ENCODE results near the gene SKI. TPM values are rescaled to one million over a fixed set of nuclear protein-coding genes. Genes with fewer than 3 reads are reported as not detected.

SKI gene
- total and polyA plus RNA-seq, 8 donors = 55.8 to 89.0 (median 73.9) TPM

DNA sequence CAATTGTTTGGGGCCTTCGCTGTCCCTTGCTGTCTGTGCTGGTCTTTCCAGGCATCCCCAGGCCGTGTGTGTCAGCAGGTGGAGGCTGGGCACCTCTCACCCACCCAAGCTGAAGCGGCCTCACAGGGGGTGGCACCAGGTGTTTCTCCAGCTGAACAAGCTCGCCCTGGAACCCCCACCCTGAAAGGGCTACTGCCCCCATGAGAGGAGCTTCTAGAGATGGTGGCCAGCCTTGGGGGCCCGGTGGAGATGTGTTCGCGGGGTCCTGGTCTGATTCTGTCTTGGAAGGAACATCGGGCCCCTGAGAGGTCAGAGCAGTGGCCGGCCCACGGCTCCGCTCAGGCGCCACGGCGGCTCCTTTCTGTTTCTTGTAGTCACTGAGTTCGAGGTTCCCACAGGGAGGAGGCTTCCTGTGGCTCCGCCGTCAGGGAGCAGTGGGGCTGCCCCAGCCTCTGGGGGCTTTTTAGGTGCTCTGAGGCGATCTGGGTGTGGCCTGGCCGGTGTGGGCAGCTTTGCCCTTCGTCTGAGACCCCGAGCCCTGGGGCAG is 46.9 kb downstream of the SKI start:
- Histone ChIP-seq H3K27me3 (no peaks in the 10 kb centered on the region), H3K36me3 (peaks cover 0 to 4% of the 10 kb centered on the region in 2 donors), H3K4me3 (no peak overlapping the region), H3K4me1 (peaks cover 93 to 100% of the 10 kb centered on the region in 2 donors), H3K9me3 (no peaks in the 10 kb centered on the region), H3K27ac (peak overlapping the region; percentile 77 to 83)
- ATAC-seq (no peak), DNase-seq (peak in 1 of 4 donors; percentile 76)
- TF ChIP-seq, protein P1, sequence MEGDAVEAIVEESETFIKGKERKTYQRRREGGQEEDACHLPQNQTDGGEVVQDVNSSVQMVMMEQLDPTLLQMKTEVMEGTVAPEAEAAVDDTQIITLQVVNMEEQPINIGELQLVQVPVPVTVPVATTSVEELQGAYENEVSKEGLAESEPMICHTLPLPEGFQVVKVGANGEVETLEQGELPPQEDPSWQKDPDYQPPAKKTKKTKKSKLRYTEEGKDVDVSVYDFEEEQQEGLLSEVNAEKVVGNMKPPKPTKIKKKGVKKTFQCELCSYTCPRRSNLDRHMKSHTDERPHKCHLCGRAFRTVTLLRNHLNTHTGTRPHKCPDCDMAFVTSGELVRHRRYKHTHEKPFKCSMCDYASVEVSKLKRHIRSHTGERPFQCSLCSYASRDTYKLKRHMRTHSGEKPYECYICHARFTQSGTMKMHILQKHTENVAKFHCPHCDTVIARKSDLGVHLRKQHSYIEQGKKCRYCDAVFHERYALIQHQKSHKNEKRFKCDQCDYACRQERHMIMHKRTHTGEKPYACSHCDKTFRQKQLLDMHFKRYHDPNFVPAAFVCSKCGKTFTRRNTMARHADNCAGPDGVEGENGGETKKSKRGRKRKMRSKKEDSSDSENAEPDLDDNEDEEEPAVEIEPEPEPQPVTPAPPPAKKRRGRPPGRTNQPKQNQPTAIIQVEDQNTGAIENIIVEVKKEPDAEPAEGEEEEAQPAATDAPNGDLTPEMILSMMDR (IDR thresholded peaks at IDR 0.05) = no peak
- intact Hi-C loops (cut with DNase I) = no loop called here

DNA sequence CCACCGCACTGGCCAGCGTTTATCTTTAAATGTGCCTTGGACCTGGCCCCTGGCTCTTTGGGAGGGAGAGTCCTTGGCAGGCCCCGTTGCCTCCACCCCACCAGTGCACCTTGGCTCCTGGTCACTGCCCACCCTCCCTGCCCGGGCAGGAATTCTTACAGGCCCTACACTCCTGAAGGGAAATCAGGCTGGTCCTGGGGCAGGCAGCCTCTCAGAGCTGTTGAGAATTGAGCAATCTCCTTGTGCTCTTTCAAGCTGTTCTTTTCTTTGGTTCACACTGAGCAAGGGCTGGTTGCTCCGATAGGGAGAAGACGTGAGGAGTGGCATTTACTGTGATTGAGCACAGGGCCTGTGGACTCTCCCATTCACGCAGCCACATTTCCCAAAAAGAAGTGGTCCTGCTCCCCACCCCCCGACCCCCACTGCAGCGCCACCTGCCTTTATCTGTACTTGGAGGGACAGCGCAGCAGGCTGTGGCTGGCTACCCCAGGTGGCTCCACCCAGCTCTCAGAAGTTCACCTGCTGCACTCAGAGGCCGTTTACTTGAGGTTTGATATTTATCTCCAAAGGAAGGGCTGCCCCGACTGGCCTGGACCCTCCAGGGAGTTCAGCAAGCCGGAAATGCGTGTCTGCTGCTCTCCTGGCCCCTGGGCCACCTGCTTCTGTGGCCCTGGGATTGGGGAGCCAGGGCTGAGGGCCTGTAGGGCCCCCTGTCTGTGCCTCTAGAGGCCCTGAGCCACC is 47.8 kb downstream of the SKI start:
- peak; percentile 64 for ATAC-seq
- intact Hi-C loops (cut with DNase I) = no loop called here

DNA sequence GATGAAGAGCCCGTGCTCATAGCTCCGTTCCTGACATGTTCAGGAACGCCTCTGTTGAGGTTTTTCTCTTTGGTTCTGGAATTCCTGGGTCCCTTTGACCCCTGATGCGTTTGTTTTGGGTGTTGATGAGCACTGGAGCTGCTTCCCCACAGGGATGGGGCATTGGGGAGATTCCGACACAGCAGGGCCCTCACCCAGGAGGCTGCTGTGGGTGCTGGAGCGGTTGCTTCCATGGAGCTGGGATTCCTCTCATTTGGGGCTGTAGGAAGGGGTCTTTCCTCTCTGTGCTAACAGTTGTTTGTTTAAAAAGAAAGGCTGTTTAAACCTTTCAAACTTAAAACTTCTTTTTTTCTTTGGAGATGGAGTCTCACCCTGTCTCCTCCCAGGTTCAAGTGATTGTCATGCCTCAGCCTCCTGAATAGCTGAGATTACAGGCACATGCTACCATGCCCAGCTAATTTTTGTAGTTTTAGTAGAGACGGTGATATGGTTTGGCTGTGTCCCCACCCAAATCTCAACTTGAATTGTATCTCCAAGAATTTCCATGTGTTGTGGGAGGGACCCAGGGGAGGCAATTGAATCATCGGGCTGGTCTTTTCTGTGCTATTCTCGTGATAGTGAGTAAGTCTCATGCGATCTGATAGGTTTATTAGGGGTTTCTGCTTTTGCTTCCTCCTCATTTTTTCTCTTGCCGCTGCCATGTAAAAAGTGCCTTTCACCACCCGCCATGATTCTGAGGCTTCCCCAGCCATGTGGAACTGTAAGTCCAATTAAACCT is 48.9 kb downstream of the SKI start:
- Histone ChIP-seq H3K36me3 (peaks cover 0 to 4% of the 10 kb centered on the region in 2 donors), H3K9me3 (no peaks in the 10 kb centered on the region), H3K27ac (peak overlapping the region; percentile 77 to 83), H3K4me3 (no peak overlapping the region), H3K27me3 (no peaks in the 10 kb centered on the region), H3K4me1 (peaks cover 74 to 83% of the 10 kb centered on the region in 2 donors)
- intact Hi-C loops (cut with DNase I) = no loop called here
- ATAC-seq (no peak), DNase-seq (no peak)
- TF ChIP-seq, protein P1 (IDR thresholded peaks at IDR 0.05) = no peak

More for the DNA sequence above, 47.8 kb downstream of the SKI start:
- Histone ChIP-seq H3K27ac (peak overlapping the region; percentile 77 to 83), H3K4me1 (peaks cover 84 to 93% of the 10 kb centered on the region in 2 donors), H3K4me3 (no peak overlapping the region), H3K9me3 (no peaks in the 10 kb centered on the region), H3K27me3 (no peaks in the 10 kb centered on the region), H3K36me3 (peaks cover 0 to 4% of the 10 kb centered on the region in 2 donors)
- DNase-seq = peak; percentile 62 to 80 (median 70)
- TF ChIP-seq, protein P1 (IDR thresholded peaks at IDR 0.05) = no peak

DNA sequence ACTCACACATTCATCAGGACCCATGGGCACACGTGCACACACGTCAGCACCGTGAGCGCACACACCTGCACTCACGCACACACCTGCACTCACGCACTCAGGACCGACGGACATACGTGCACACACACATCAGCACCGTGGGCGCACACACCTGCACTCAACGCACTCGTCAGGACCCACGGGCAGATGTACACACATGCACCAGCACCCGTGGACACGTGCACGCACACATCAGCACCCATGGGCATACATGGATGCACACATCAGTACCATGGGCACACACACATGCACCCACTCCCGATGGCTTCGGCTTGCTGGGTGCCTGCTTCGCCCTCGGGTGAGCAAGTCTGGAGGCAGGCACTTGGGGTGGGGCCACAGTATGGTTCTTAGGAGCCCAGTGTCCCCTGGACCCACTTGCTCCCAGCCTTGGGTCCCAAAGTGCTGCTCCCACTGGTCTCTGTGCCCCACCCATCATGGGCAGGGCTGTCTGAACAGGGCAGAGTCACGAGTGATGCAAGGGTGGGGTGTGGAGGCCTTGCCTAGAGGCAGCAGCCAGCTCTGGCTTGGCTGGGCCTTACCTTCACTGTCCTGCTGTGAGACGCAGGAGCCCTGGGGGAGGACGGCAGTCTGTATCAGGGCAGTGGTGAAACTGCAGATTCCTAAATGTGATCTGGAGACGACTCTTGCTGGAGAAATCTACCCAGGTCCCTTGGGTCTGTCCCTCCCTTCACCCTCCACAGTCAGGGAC is 49.8 kb downstream of the SKI start:
- TF ChIP-seq, protein P1 (IDR thresholded peaks at IDR 0.05) = no peak
- no peak overlapping the region for H3K4me3 ChIP-seq
- peaks cover 65 to 74% of the 10 kb centered on the region in 2 donors for H3K4me1 ChIP-seq
- peak; percentile 7 for ATAC-seq
- no peaks in the 10 kb centered on the region for H3K27me3 ChIP-seq
- DNase-seq = peak in 1 of 4 donors; percentile 69
- peaks cover 0 to 11% of the 10 kb centered on the region in 2 donors for H3K36me3 ChIP-seq
- H3K9me3 ChIP-seq = no peaks in the 10 kb centered on the region
- intact Hi-C loops (cut with DNase I) = no loop called here
- H3K27ac ChIP-seq = peak overlapping the region; percentile 70 to 83
